Stimulated activated CD8-positive, alpha-beta memory T cell treated with anti-CD3 and anti-CD28 coated beads, Interleukin-7, amount 100 ng/mL, for 1 hour (primary cell): ENCODE results near the gene SDK2.

Experiments used
- DNase-seq, 2 donors: peaks; one replicate each; pipeline ENCODE4 v3.0.0-alpha.2; 2020; ENCODE audit warnings: low read depth in 2 of 2

Gene SDK2, protein sequence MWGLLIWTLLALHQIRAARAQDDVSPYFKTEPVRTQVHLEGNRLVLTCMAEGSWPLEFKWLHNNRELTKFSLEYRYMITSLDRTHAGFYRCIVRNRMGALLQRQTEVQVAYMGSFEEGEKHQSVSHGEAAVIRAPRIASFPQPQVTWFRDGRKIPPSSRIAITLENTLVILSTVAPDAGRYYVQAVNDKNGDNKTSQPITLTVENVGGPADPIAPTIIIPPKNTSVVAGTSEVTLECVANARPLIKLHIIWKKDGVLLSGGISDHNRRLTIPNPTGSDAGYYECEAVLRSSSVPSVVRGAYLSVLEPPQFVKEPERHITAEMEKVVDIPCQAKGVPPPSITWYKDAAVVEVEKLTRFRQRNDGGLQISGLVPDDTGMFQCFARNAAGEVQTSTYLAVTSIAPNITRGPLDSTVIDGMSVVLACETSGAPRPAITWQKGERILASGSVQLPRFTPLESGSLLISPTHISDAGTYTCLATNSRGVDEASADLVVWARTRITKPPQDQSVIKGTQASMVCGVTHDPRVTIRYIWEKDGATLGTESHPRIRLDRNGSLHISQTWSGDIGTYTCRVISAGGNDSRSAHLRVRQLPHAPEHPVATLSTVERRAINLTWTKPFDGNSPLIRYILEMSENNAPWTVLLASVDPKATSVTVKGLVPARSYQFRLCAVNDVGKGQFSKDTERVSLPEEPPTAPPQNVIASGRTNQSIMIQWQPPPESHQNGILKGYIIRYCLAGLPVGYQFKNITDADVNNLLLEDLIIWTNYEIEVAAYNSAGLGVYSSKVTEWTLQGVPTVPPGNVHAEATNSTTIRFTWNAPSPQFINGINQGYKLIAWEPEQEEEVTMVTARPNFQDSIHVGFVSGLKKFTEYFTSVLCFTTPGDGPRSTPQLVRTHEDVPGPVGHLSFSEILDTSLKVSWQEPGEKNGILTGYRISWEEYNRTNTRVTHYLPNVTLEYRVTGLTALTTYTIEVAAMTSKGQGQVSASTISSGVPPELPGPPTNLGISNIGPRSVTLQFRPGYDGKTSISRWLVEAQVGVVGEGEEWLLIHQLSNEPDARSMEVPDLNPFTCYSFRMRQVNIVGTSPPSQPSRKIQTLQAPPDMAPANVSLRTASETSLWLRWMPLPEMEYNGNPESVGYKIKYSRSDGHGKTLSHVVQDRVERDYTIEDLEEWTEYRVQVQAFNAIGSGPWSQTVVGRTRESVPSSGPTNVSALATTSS (N-terminal part only)

DNA sequence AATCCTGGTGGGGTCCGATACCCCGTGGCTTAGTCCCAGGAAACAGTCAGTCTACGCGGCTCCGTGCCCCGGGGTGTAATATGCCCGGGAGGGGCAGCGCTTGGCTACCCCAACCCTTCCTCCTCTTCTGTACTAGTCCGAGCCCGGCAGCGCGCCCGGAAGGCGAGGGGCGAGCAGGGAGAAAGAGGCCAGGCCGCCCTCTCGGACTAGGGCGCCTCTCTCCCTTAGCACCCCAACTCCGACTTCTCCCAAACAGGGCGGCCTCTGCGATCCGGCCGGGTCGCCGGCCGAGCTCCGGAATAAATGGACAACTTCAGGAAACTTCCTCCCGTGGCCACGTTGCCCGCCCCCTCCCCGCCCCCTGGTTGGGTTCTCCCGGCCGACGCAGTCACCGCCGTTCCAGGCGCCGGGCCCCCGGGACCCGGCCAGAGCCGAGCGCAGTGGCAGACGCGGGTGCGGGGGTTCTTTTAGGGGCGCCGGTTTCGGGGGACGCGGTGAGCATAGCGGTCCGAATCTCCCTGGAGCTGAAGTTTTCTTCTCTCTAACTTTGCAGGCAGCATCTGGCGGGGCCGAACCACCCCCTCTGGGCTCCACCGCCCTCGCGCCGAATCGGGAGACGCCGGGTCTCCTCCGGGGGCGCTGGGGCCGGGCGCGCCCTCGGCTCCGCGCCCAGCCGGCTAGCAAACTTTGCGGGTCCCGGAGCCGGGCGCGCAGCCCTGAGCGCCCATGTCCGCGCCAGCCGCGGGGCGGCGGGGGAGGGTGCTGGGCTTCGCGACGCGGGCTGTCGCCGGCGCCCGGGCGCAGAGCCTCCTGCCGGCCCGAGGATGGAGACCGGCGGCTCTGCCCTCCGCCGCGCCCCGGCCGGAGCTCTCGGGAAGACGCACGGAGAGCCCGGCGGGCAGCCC is at the start of gene SDK2:
SDK2 (minus strand) TSS at position 301 of the 905 bp plus-strand sequence. CDS start 357 bp downstream, outside the sequence.
- DNase-seq = no peak

DNA sequence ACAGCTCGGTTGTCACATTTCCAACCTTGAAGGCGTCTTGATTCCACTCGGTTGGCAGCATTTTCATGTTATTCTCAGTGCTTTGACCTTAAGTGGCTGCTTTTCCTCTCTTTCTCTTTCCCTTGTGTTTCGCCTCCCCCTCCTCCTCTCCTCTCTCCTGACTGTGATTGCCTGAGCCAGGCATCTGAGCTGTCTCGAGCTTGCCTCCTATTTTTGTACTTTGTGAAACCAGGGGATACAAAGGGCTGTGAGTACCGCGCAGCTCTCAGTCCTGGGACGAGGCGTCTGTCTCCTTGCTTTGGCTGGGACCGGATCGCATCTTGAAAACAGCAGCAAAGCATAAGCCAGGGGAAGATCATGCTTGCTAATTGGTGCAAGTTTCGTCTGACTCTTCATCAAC is 48.8 kb upstream of the SDK2 start:
- DNase-seq = no peak

DNA sequence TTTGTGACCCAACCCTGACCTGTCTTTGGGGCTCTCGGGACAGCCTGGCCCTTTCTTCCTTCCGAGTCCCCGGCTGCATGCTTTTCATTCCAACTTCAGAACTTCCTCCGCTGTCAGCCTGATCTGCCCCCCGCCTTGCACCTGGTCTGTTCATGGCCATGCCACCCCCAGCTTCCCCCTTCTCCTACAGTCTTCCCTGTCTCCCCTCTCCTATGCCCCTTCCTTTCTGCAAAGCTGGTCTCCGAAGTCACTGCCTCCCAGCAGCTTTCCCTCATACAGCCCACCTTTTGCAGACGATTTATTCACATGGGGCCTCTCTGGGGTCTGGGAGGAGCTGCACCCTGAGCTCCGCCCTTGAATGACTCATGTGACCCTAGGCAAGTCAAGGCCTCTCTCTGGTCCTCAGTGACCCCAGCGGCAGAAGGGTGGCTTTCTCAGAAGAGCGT is 47.1 kb upstream of the SDK2 start:
- DNase-seq = no peak

DNA sequence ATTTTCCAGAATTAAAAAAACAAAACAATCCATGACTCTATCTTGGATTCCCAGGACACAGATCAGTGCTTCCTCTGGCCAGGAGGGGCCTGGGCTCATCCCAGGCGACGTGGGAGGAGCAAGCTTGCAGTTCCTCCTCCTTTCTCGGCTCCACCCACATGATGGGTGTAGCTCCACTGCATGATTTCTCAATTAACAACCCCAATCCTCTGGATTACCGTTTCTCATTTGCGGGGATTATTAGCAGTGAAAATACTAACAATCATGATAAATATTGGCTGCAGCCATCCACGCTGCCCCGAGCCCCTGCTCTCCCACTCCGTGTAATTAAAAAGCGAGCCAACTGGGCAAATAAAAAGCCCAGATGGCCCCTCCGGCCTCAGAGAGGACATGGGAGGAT is 46.4 kb upstream of the SDK2 start:
- DNase-seq = no peak

DNA sequence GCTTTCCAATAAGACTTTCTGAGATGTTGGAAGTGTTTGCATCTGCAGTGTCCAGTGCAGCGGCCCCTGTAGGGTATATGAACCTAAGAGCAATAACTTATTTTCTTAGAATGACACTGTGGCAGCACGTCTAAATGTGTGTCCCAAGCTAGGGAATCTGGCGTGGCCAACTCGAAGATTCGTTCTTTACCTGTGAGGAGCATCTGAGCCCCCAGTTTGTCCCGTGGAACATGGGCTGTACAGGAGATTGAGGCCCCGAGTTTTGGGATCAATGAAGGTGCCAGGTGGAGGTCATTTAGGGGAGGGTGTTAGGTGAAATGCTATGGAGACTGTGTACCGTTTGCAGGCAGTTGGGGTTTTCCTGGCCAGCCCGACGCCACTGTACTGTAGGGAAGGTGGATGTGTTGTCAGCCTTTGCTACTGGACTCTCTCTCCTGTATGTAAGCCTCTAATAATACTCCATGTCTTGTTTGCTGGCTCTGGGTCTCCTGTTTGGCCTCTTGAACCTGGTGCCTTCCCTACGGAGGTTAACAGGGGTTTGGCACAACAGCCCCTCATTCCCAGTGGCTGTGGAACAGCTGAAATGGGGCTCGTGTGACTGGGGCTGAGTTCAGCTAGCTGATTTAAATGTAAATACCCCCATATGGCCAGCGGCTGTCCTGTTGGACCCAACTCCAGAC is 45.5 kb upstream of the SDK2 start:
- DNase-seq = no peak

DNA sequence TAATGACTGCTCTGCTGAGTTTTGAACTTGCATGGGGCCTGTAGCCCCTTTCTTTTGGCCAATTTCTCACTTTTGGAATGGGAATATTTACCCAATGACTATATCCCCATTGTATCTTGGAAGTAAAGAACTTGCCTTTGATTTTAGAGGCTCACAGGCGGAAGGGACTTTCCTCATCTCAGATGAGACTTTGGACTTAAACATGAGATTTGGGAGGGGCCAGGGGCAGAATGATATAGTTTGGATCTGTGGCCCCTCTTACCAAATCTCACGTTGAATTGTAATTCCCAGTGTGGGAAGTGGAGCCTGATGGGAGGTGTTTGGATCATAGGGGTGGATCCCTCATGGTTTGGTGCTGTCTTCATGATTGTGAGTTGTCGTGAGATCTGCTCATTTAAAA is 42.7 kb upstream of the SDK2 start:
- DNase-seq = no peak

DNA sequence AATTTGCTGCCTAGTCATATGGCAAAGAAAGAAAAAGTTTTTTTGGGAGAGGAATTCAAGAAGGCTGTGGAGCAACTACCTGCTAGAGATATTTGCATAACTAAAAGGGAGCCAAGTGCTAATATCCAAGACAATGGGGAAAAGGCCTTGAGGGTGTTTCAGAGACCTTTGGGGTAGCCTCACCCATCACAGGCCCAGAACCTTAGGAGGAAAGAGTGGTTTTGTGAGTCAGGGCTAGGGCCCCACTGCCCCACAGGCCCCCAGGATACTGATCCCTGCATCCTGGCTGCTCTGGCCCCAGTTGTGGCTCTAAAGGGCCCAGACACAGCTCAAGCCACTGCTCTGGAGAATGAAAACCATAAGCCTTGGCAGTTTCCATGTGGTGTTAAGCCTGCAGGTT is 41.9 kb upstream of the SDK2 start:
- DNase-seq = no peak

DNA sequence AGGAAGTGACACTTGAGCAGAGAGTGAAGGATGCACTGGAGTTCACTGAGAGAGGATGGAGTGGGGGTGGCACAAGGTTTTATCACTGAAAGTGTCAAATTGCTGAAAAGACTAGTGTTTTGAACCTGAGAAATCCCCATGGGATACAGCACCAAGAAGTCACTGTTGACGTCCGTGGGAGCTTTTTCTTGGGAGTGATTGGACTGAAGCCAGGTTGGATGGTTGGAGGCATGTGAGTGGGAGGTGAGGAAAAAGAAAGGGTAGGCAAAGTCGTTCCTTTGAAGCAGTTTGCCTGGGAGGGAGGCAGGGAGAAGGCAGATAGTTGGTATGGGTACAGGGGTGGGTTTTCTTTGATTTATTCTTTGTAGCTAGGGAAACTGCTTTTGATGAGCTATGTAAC is 39.9 kb upstream of the SDK2 start:
- DNase-seq = no peak

DNA sequence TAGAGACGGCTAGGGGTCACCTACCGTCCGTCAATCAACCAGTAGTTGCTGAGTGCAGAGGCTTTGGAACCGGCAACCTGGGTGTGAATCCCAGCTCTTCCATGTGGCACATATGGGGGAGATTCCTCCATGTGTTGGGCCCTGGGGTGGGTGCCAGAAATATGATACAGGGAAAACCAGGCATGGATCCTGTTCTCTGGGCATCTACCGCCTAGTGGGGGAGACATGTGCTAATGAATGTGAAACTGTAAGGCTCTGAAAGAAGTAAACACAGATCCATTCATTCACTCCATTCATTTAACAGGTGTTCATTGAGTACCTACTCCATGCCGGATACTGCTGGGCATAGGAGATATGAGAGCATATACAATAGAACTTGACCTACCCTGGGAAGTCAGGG is 39.5 kb upstream of the SDK2 start:
- DNase-seq = no peak

DNA sequence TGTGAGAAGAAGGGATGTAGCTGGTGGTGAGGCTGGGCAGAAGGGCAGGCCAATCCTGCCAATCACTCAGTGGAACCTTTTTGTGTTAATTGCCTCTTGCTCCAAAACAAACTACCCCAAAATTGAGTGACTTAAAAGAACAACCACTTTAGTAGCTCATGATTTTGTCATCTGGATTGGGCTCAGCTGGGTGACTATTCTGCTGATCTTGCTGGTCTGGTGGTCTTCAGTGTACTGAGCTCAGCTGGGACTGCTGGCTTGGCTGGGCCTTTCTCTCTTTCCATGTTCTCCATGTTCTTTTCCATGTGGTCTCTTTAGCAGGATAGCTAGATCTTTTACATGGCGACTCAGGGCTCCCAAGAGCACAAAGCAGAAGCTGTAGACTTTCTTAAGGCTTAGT is 37.7 kb upstream of the SDK2 start:
- DNase-seq = no peak

DNA sequence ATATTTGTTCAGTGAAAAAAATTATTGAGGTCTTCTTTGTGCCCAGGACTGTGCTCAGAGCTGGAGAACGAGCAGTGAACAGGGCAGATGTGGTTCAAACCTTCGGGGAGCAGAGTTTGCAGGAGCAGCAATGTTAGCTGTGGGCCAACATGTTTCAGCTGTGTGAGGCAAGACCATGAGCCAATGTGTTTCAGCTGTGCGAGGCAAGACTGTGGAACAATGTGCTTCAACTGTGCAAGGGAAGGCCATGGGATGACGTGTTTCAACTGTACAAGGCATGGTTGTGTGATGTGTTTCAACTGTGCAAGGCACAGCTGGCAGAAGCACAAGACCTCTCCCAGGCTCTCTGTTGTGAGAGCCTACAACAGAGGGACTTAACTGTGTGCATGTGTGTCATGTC is 35.2 kb upstream of the SDK2 start:
- no peak for DNase-seq

DNA sequence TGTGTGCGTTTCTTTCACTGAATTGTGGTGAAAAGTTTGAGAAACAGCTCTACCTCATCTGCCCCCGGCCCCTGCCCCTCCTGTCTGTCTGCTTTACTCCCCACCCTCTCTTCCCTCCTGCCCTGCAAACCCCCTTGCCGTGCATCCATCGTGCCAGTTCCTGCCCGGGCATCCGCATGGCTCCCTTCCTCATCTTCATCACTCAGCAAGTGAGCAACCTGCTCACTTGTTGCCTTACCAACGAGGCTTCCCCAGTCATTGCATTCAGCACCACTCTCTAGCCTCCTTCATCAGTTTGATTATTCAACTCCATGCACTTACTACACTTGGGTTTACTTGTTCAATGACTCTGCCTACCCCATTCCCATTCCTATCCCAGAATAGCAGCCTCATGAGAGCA is 34.8 kb upstream of the SDK2 start:
- DNase-seq = no peak

DNA sequence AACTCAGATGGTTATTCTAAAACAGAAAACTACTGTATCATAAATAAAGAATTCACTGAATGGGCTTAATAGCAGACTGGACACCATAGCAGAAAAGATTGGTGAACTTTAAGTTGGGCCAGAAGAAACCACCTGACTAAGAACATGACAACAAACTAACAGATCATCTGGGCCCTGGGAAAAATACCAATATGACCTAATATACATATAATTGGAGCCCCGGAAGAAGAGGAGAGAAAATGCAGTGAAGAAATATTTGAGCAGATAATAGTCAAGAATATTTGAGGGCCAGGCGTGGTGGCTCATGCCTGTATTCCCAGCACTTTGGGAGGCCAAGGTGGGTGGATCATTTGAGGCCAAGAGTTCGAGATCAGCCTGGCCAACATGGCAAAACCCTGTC is 25.5 kb upstream of the SDK2 start:
- DNase-seq = no peak

DNA sequence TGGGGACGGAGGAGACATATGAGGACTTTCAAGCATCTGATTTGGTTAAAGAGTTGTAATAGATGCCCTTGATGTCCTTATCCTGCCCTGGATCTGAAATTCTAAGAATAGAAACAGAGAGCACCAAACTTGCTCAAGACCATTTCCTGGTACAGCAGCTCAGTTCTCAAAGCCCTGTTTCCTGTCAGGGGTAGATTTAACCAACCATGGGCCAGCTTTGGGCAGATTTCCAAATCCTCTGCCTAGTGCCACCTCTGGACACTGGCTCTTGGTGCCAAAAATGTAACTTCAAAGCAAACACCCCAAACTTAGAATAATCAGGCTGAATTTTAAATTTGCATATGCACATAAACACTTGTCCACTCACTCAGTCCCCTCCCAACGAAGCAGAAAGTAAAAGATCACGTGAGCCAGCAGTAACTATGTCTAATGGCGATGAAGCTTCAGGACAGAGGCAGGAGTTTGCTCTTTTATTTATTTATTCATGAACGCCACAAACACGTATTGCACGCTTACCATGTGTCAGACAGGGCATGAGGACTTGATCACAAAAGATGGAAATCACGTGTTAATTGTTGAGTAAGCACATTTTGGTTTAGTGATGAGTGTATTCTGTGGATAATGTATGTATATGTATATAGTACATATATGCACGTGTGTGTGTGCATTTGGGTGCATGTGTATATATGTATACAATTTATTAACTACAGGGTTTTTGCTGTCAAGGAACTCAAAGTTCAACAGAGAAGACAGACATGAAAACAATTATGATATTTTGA is 23.1 kb upstream of the SDK2 start:
- no peak for DNase-seq

DNA sequence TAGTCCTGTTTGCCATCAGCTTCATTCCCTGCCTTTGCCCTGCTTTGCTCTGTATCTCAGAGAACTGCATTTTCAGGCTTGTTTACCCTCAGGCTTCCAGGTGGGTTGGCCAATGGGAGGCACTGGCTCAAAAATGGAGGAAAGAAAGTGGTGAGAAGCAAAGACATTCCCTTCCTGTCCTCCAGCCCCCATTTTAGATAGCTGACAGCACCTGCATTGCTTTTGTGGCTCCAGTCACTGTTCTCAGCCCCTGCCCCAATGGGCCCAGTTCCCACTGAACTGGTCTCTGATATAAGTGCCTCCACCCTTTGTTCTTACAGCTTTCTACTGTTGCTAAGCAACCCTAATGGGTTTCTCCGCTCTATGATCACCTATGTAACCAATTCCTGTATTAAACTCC is 19.4 kb upstream of the SDK2 start:
- DNase-seq = no peak

DNA sequence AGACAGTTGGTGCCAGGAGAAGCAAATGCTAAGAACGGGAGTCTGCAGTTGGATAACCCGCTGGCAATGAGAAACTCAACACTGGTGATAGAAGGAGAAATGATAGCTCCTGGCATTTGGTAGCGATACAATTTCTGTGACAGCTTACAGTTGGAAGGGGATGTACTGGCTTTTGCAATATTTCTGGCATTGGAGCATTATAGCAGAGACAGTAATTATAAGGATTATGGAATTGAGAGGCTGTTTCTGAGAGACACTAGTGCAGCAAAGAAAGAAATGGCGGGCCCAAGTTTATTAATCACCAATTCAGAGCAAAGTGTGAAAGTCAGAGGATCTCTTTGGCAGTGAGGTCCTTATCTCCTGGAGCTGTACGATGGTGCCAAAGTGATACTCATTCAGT is 16.1 kb upstream of the SDK2 start:
- no peak for DNase-seq

DNA sequence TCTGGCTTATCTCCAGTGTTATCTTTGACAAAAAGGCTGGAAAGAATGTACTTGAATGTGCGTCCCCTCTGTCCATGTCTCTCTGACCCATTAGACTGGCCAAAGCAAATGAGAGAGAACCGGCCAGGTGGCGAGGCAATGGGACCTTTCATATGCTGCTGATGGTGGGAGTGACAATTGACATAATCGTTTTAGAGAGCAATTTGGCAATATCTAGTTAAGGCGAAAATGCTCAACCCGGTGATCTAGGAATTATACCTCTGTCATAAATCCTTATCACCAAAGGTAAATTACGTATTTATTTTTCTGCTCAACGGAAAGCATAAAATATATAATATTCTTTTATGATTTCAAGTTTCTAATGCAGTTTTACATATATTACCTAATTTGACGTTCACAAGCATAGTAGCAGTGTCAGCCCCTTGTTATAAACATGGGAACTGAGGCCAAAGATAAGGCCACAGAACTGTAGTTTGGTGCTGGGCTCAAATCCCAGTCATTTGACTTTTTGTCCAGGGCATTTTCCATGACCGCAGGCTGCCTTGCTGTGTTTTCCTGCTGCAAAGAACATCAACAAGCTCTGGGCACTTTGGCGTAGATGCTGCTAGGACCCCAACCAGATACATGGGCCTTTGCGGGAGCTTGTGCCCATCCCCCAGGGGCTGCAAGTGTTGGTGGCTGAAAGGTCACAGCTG is 14.7 kb upstream of the SDK2 start:
- no peak for DNase-seq

DNA sequence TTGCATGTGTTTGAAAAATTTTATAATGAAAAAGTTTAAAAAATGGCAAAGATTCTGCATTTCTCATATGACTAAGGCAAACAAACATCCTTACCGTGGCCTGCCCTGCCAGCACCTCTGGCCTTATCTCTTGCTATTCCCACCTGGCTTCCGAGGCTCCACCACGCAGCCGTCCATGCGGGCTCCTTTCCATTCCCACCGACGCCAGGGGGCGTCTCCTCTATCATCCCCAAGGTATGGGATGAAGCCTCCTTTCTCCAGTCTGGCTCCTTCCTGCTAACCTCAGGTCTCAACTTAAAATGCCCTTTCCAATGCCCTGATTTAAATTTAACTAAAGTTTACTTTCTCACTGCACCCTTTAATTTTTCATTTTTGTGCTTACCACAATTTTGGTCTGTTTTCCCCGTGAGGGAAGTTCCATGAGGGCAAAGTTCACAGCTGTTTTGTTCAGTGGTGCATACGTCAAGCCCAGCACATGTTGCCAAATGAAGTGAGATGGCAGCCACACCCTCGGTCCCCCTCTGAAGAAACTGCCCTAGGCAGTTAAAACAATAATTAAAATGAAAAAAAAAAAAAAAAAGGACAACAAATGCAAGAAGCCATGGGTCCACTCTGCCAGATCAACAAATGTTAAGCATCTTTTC is 13.3 kb upstream of the SDK2 start:
- no peak for DNase-seq

DNA sequence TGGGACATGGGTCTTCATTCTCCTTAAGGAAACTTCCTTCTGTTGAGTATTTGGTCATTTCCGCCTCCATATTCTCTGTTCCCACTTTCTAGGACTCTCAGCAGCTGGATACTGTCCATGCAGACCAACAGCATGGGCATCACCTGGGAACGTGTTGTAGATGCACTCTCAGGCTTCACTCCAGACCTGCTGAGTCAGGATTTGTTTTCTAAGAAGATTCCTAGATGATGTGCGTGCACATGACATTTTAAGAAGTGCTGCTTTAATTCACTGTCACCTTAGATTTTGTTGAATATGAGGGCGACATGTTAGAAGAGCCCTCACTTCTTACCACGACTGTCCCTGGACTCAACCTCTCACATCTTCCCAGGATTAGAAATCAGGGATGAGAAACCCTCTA is 10.0 kb upstream of the SDK2 start:
- DNase-seq = no peak
